SU-DHL-6 (cell line): Measurements from ENCODE around the gene IDH1.

Experiments
- H2AFZ ChIP-seq: fragments of 200-600 bp; sonication (generic); 2 replicates; pipeline ENCODE4 v1.6.1; 2014; ENCODE audit warnings: low read depth, mild to moderate bottlenecking, moderate library complexity, mixed read lengths, antibody characterized with exemption, low read length; ENCODE audit not compliant: severe bottlenecking
- H3F3A ChIP-seq: fragments of 200-600 bp; shearing (Covaris generic); 2 replicates; pipeline ENCODE4 v1.6.0; 2016; ENCODE audit warnings: antibody characterized with exemption, mild to moderate bottlenecking; ENCODE audit not compliant: insufficient read depth
- H3K27ac ChIP-seq: fragments of 200-600 bp; sonication (generic); 2 replicates; pipeline ENCODE4 v1.5.1; 2016; ENCODE audit warnings: low read depth, mild to moderate bottlenecking, low read length, moderate library complexity, mixed read lengths
- H3K27me3 ChIP-seq: fragments of 200-600 bp; sonication (generic), shearing (Covaris generic); 2 replicates; pipeline ENCODE4 v1.6.0; 2014; ENCODE audit warnings: mild to moderate bottlenecking, low read length
- H3K36me3 ChIP-seq: fragments of 200-600 bp; sonication (generic); 2 replicates; pipeline ENCODE4 v1.6.1; 2014; ENCODE audit warnings: mild to moderate bottlenecking, low read length, mixed read lengths
- H3K4me2 ChIP-seq: fragments of 300-600, 200-600 bp; shearing (Covaris generic), sonication (generic); 2 replicates; pipeline ENCODE4 v1.6.0; 2014; ENCODE audit warnings: low read length, low read depth, mild to moderate bottlenecking; ENCODE audit not compliant: poor library complexity, severe bottlenecking
- H3K4me3 ChIP-seq: fragments of 200-600 bp; sonication (generic); 2 replicates; pipeline ENCODE4 v1.5.1; 2014; ENCODE audit warnings: antibody characterized with exemption, low read length, mild to moderate bottlenecking, mixed read lengths; ENCODE audit not compliant: insufficient read depth, poor library complexity, severe bottlenecking
- H3K79me2 ChIP-seq: fragments of 200-600 bp; sonication (generic); 2 replicates; pipeline ENCODE4 v1.6.1; 2014; ENCODE audit warnings: mild to moderate bottlenecking, low read length, moderate library complexity; ENCODE audit not compliant: insufficient read depth
- H3K9ac ChIP-seq: fragments of 200-600 bp; sonication (generic); 2 replicates; pipeline ENCODE4 v1.7.0; 2014; ENCODE audit warnings: mild to moderate bottlenecking, low read length
- H3K9me2 ChIP-seq: fragments of 200-600 bp; sonication (generic); replicated peaks from 2 replicates; pipeline ENCODE4 v1.6.1; 2014; ENCODE audit warnings: low read length; ENCODE audit not compliant: insufficient read depth
- H3K9me3 ChIP-seq: fragments of 200-600 bp; sonication (generic); 2 replicates; pipeline ENCODE4 v1.6.1; 2014; ENCODE audit warnings: low read length, mixed read lengths; ENCODE audit not compliant: insufficient read depth
- H4K20me1 ChIP-seq: fragments of 200-600 bp; sonication (generic); 2 replicates; pipeline ENCODE4 v1.6.1; 2014; ENCODE audit warnings: low read depth, mild to moderate bottlenecking, antibody characterized with exemption, low read length, moderate library complexity, mixed read lengths
- EZH2phosphoT487 ChIP-seq: fragments of 200-600 bp; sonication (generic), shearing (Covaris generic); conservative IDR thresholded peaks from 2 replicates; pipeline ENCODE4 v1.6.1; 2018; ENCODE audit warnings: mild to moderate bottlenecking, antibody characterized with exemption, low read length, moderate library complexity, mixed read lengths
- TF ChIP-seq, protein P1 (sequence below): fragments of 200-600 bp; sonication (generic); IDR thresholded peaks from one replicate; pipeline ENCODE4 v1.5.1; 2017; ENCODE audit warnings: antibody characterized with exemption, mild to moderate bottlenecking, low read length, moderate library complexity; ENCODE audit not compliant: insufficient read depth, poor library complexity, severe bottlenecking

The IDH1 gene

DNA sequence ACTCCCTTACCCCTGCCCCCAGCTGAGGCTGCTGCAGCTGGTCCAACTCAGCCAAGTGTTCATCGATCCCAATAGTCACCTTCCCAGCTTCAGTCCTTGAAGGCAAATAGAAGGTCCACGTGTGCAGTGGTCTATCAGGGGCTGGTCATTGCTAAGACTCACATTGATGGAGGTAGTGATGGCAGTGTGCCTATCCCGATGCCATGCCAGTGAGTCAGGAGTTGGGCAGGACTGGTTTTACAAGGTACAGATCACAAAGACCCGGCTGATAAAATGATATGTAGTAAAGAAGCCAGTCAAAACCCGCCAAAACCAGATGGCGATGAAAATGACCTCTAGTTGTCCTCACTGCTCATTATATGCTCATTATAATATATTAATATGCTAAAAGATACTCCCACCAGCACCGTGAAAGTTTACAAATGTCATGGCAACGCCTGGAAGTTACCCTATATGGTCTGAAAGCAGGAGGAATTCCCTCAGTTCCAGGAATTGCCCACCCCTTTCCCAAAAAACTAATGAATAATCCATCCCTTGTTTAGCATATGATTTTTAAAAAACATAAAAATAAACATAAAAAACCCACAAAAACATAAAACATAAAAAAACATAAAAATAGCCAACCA is 62.1 kb downstream of the IDH1 start:
- TF ChIP-seq, protein P1, sequence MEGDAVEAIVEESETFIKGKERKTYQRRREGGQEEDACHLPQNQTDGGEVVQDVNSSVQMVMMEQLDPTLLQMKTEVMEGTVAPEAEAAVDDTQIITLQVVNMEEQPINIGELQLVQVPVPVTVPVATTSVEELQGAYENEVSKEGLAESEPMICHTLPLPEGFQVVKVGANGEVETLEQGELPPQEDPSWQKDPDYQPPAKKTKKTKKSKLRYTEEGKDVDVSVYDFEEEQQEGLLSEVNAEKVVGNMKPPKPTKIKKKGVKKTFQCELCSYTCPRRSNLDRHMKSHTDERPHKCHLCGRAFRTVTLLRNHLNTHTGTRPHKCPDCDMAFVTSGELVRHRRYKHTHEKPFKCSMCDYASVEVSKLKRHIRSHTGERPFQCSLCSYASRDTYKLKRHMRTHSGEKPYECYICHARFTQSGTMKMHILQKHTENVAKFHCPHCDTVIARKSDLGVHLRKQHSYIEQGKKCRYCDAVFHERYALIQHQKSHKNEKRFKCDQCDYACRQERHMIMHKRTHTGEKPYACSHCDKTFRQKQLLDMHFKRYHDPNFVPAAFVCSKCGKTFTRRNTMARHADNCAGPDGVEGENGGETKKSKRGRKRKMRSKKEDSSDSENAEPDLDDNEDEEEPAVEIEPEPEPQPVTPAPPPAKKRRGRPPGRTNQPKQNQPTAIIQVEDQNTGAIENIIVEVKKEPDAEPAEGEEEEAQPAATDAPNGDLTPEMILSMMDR: no peak
- TF ChIP-seq EZH2phosphoT487: no peak
- Histone ChIP-seq H3K9ac (no peak overlapping the region), H3F3A (no peaks in the 10 kb centered on the region), H3K9me2 (no peaks in the 10 kb centered on the region), H3K4me3 (no peak overlapping the region), H4K20me1 (no peaks in the 10 kb centered on the region), H3K9me3 (no peaks in the 10 kb centered on the region), H2AFZ (no peak overlapping the region), H3K79me2 (no peaks in the 10 kb centered on the region), H3K36me3 (no peaks in the 10 kb centered on the region), H3K27me3 (no peaks in the 10 kb centered on the region), H3K27ac (no peak overlapping the region), H3K4me2 (no peak overlapping the region)

DNA sequence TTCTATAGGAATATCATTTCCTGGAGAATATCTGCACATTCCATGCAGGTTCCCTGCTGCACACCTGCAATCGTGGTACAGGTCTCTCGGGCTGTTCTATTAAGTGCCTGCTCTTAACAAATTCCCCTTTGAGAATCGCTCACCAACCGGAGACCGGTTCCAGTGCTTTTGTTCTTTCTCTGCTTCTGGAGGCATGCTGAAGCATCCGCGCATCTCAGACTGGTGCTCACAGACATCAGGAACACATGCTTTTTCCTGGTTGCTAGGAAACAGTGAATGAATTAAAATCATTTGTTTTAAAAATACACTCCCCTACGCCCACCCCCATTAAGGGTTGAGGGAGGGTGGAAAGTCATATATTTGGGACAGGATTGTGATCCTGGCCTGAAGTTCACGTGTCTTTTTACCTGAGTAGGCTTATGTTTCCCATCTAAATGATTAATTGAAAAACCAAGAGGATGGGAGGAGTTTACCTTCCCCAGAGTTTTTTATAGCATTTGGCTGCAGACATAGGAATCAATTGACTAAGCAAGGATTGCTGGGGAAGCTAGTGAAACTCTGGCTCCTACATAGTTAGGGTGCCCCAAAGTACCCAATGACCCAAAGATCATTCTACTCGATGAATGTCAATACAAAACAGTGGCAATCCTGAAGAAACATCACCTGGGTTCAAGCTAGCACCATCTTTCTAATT is 64.9 kb downstream of the IDH1 start, which contains the start of gene C2orf80:
Gene C2orf80 (minus strand): TSS at position 221 of the 694 bp plus-strand sequence. CDS start 3,044 bp downstream, outside the sequence.
- Histone ChIP-seq H3F3A (no peaks in the 10 kb centered on the region), H2AFZ (no peak within 1 kb of the TSS), H3K4me3 (no peak within 1 kb of the TSS), H3K27ac (no peak within 1 kb of the TSS), H3K79me2 (no peaks in the 10 kb centered on the region), H4K20me1 (no peaks in the 10 kb centered on the region), H3K9me2 (no peaks in the 10 kb centered on the region), H3K27me3 (no peaks in the 10 kb centered on the region), H3K9ac (no peak within 1 kb of the TSS), H3K36me3 (no peaks in the 10 kb centered on the region), H3K4me2 (no peak within 1 kb of the TSS), H3K9me3 (no peaks in the 10 kb centered on the region)
- TF ChIP-seq, protein P1: no peak
- no peak for TF ChIP-seq EZH2phosphoT487

DNA sequence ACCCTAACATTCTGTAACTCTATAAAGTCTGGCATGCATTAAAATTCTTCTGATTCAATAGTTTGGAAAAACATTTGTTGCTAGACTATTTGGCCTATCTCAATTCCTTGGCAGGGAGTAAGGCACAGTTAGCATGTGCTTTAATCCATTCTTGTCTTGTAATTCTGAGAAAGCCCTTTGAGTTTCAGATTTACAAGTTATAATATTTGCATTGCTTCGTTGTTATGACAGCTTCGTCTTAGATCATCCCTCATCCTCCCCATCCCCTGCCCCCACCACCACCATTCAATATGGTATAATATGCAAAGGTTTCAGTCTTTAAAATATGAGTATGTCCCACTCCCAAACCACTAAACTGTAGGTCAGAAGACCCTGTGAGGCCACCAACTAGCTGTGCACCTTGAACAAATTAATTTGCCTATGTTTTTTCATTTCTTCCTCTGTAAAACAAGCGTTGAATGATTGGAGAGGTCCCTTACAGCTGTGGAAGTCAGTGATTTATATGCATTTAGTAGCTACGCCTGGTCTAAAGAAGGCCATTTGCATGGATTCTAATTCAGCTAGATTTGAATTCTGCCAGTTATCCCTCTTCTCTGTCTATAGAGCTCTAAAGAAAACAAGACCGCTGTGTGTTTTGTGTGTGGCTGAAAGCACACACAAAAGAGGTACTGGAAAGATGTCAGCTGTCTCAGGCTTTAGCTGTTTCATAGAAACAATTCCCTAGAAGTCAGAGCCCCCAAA is 65.6 kb downstream of the IDH1 start:
- Histone ChIP-seq H3K27me3 (no peaks in the 10 kb centered on the region), H3K9me2 (no peaks in the 10 kb centered on the region), H3K4me3 (no peak overlapping the region), H3K9ac (no peak overlapping the region), H3F3A (no peaks in the 10 kb centered on the region), H3K79me2 (no peaks in the 10 kb centered on the region), H2AFZ (no peak overlapping the region), H3K4me2 (no peak overlapping the region), H4K20me1 (no peaks in the 10 kb centered on the region), H3K36me3 (no peaks in the 10 kb centered on the region), H3K9me3 (no peaks in the 10 kb centered on the region), H3K27ac (no peak overlapping the region)
- TF ChIP-seq, protein P1: no peak
- TF ChIP-seq EZH2phosphoT487: no peak
